Measurements from ENCODE around the gene USP24.

The USP24 gene

DNA sequence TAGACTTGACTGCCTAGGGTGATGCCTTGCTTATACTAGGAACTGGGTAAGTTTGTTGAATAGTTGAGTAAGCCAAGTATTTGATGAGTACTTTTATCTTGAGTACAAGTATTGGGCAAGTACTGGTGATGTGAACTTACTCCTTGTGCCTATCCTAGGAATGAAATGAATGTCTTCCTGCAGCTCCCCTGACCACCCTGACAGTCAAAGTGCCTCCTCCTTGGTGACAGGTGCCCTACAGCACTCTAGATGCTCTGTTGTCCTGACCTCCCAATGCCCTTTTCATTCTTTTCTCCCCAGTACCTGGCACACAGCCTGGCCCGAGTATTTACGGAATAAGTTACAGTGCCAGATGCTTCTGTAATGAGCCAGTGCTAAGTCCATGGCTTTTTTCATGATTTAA is 150.3 kb downstream of the USP24 start:
- no peak for DNase-seq

DNA sequence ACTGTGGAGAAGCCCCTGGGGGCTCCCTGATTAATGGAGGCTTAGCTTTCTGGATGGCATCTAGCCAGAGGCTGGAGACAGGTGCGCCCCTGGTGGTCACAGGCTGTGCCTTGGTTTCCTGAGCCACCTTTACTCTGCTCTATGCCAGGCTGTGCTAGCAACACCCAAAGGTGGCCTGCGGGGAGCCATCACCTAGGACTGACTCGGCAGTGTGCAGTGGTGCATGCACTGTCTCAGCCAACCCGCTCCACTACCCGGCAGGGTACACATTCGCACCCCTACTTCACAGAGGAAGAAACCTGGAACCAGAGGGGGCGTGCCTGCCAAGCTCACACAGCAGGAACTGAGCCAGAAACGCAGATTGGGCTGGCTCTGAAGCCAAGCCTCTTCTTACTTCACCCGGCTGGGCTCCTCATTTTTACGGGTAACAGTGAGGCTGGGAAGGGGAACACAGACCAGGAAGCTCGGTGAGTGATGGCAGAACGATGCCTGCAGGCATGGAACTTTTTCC is 151.0 kb downstream of the USP24 start:
- DNase-seq: no peak

GRCh38 chr1:55063577-55063942 is 151.6 kb downstream of the USP24 start:
- no peak for DNase-seq

GRCh38 chr1:55062801-55063576 is 152.2 kb downstream of the USP24 start:
- no peak for DNase-seq

DNA sequence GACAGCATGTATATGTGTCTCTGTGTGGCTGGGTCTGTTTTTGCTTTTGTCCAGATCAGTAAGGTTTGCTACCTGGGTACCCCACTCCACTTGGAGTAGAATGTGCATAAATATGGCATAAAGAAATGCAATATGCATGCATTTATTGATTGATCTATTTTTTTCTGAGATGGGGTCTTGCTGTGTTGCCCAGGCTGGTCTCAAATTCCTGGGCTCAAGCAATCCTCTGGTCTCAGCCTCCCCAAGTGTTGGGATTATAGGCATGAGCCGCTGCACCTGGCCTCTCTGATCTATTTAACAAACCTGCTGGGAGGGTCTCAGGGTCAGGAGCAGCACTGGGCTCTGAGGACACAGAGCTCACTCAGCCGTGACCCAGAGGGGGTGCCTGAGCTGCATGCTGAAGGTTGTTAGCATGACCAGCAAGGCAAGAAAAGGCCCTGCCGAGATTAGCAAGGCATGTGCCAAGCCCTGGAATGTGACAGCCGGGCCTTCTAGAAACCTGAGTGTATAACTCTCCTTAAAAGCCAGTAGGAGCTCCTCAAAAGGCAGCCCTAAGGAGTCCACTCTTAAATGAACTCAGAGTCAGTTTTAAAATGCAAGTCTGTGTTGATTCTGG is 153.3 kb downstream of the USP24 start:
- DNase-seq: no peak

DNA sequence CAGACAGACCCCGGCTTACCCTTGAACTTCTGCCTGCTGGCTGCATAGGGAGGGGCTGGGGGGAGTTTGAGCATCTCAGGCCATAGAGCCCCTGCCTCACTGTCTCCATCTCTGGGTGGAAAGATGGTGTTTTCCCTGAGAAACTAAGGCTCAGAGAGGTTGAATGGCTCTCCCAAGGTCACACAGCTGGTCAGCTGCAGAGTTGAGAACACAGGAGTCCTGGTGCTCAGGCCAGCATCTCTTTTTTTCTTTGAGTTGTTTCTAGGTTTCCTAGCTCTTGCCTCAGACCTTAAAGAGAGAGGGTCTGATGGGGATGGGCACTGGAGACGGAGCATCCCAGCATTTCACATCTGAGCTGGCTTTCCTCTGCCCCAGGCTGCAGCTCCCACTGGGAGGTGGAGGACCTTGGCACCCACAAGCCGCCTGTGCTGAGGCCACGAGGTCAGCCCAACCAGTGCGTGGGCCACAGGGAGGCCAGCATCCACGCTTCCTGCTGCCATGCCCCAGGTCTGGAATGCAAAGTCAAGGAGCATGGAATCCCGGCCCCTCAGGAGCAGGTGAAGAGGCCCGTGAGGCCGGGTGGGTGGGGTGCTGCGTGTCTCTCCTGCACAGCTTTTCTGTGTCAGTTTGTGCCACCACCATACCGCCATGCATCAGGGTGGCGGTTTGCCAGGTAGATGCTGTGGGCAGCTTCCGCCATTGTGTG is 154.0 kb downstream of the USP24 start:
- DNase-seq: no peak

DNA sequence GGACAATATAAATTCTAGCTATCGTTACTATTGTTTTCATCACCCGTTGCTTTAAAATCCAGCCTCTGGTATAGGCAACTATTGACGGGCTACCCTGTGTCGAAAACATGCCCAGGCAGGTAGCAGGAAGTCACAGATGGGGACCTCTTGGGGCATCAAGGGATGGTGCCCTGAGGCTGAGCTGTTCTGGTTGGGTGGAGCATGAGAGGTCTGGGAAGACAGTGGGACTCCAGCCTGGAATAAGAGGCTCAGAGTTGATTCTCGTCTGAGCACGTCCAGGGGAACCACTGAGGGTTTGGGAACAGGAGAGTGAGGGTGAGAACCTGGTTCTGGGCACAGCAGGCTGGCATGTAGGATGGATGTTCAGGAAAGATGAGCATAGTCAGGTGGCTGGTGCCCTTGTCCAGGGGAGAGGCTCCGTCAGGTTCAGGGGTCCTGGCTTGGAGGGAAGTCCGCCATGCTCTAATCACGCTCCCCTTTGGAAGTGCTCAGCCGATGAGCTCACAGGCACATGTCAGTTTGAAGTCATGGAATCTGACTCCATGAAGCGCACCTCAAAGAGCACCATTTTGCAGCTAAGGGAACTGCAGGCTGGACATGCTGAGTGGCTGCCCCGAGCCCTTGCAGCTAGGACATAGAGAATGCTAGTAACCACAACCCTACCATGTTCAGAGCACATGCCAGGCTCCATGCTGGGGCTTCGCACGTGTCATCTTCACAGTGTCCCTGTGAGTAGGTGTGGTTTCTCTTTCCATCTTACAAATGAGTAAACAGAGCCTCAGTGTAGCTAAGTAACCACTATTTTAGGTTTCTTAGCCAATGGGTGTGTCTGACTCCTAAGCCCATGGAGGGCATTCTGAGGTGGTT is 154.8 kb downstream of the USP24 start:
- no peak for DNase-seq

GRCh38 chr1:55059302-55060132 is 155.6 kb downstream of the USP24 start:
- DNase-seq: no peak

GRCh38 chr1:55057956-55058298 is 157.2 kb downstream of the USP24 start:
- DNase-seq: no peak

DNA sequence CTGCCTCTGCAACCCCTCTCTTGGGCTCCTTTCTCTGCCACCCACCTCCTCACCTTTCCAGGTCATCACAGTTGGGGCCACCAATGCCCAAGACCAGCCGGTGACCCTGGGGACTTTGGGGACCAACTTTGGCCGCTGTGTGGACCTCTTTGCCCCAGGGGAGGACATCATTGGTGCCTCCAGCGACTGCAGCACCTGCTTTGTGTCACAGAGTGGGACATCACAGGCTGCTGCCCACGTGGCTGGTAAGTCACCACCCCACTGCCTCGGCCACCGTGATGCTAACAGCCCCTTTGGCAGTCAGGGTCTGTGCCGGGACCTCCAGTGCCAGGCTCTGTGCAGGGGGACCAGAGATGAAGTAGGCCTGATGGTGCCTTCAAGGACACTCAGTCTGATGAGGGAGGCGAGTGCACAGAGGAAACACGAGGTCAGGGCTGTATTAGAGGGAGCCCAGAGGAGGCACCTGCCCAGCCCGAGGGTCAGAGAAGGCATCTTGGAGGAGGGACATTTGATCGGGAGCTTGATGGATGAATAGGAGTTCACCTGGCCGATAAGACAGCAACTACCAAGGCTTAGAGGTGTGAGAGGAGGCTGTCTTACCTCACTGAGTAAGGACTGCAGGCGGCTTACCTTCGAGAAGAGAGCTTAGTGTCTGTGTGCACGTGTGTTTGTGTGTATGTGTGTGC is 157.8 kb downstream of the USP24 start:
- DNase-seq: no peak

DNA sequence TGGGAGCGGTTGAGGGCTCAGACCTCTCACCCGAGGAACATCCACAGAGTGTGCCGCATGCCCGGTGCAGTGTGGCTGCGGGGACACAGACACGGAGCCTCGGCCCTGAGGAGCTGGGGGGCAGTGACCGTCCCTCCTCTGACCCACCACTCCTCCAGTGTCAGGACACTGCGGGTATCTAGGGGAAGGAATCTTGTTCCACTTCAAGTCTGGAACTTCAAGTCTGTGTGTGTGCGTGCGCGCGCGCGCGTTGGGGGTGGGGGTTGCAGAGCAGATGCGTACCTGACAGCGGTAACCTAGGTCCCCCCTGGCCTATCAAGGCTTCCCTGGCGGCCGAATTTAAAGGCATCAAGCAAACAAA is 158.6 kb downstream of the USP24 start:
- DNase-seq: no peak

DNA sequence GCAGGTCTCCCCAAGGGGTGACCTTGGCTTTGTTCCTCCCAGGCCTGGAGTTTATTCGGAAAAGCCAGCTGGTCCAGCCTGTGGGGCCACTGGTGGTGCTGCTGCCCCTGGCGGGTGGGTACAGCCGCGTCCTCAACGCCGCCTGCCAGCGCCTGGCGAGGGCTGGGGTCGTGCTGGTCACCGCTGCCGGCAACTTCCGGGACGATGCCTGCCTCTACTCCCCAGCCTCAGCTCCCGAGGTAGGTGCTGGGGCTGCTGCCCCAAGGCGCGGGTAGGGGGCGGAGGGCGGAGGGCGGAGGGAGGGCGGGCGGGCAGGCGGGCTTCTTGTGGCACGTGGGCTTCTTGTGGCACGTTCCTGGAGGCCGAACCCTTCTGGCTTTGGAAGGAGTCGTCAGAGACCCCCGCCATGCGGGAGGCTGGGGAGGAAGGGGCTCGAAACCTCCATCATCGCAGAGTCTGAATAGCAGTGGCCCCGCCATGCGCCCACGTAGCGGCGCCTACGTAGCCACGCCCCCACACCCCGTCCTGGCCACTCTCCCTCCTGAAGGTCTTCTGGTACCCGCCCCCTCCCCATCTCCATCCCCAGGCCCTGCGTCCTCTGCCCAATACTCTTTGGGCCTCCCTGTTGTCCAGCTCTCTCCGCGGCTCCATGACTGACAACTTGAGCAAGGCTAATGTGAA is 159.1 kb downstream of the USP24 start:
- no peak for DNase-seq

DNA sequence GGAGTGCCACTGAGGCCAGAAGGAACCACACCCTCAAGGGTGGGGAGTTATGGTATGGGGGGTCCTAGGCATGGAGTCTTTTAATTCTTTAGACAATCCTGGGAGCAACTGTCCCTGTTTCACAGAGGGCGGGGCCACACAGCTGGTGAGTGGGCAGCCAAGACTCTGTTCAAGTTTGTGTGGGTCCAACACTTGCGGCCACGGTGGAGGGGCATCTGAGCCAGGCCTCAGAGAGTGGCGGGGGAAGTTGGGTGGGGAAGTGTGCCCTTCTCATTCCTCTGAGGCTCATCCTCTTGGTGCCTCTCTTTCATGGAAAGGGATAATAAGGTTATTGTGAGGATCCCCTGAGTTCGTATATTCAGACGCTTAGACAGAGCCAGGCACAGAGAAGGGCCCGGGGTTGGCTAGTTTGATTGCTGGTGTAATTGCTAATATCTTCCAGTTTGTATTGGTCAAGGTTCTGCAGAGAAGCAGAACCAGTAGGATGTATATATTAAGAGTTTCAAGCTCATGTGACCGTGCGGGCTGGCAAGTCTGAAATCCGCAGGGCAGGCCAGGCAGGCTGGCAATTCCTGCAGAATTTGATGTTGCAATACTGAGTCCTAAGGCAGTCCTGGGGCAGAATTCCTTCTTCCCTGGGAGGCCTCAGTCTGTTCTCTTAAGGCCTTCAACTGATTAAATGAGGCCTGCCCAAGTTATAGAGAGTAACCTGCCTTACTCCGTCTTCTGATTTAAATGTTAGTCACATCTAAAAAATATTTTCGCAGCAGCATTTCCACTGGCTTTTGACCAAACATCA is 159.9 kb downstream of the USP24 start:
- no peak for DNase-seq

- DNase-seq: no peak
Measured at GRCh38 chr1:55054396-55054795, 160.8 kb downstream of the USP24 start.

GRCh38 chr1:55053265-55053954 is 161.8 kb downstream of the USP24 start:
- no peak for DNase-seq

DNA sequence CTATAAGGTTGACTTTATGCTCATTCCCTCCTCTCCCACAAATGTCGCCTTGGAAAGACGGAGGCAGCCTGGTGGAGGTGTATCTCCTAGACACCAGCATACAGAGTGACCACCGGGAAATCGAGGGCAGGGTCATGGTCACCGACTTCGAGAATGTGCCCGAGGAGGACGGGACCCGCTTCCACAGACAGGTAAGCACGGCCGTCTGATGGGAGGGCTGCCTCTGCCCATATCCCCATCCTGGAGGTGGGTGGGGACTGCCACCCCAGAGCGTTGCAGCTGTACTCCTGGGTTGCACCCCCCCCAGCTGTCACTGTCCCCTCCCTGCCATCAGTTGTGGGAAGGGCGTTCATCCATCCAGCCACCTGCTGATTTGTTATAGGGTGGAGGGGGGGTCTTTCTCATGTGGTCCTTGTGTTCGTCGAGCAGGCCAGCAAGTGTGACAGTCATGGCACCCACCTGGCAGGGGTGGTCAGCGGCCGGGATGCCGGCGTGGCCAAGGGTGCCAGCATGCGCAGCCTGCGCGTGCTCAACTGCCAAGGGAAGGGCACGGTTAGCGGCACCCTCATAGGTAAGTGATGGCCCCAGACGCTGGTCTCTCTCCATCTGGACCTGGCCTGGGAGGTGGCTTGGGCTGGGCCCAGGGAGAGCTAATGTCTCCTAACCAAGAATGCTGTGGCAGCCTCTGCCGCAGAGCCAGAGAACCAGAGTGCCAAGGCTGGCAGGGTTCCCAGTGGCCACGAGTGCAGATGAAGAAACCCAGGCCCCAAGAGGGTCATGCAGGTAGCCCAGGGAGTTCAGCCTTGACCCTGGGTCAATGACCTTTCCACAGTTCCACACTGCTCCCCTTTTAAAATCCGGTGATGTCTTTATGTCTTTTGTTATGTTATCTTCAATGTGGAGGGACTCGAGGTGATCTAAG is 162.7 kb downstream of the USP24 start:
- DNase-seq: no peak

DNA sequence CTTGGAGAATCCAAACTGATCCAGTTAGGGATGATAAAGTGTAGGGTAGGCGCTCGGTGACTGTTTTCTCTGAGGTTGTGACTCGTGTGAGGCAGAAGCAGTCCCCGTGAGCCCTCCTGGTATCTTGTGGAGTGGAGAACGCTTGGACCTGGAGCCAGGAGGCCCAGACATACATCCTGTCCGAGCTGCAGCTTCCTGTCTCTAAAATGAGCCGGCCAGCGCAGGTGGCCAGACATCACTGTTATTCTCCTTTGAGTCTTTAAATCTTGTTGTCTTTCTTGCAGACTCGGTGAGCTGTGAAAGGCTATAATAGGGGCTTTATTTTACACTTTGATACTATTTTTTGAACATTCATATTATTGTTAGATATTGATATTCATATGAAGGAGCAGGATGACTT is 163.5 kb downstream of the USP24 start:
- DNase-seq: no peak

DNA sequence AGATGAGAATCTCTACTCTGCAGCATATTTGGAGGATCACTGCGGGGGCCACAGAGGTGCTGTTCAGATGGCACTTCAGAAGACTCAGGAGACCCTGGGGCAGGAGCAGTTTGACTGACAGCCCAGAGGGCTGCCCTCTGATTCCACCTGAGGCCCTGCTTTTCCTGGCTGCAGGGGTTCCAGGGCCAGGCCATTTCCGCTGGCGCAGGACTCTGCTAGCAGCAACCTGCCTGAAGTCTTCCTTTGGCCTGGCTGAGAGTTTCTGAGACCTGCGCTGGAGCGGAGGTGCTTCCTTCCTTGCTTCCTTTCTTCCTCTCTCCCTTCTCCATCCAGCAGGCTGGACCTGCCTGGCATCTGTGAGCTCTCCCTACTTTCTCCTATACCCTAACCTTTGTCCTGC is 164.0 kb downstream of the USP24 start:
- DNase-seq: no peak
